OCI-LY3 (cell line): ENCODE data around the gene SMAD3.

Experiments
- CTCF ChIP-seq: fragments of 200-600, 300-600 bp; sonication (generic); IDR thresholded peaks from 2 replicates; pipeline ENCODE4 v1.5.1; 2014; ENCODE audit warnings: antibody characterized with exemption, low read length, low read depth
- EZH2phosphoT487 ChIP-seq: fragments of 200-600 bp; shearing (Covaris generic); IDR thresholded peaks from 2 replicates; pipeline ENCODE4 v1.6.1; 2018; ENCODE audit warnings: antibody characterized with exemption, mixed run types, low read depth

GRCh38 chr15:67066959-67067853 lies 1.8 kb downstream of the SMAD3 start:
- TF ChIP-seq CTCF (no peak), EZH2phosphoT487 (no peak)
